Measurements from ENCODE around the gene ZMYND8.

Gene ZMYND8

GRCh38 chr20:47303736-47304135 is 52.8 kb downstream of the ZMYND8 start:
- ChIA-PET CTCF (interaction anchor here (1.5 kb wide), 1 partner anchor 80 kb away, joined by 6 read pairs; no protein-coding TSS in a partner anchor), POLR2A (no interaction called here)
- DNase-seq (ENCODE audit: extremely low spot score) = no peak
- TF ChIP-seq L3MBTL2 (conservative IDR thresholded peaks at IDR 0.05) = no peak
- TF ChIP-seq HDGF (IDR thresholded peaks at IDR 0.05; ENCODE audit: borderline replicate concordance) = no peak
- TF ChIP-seq ELF4 (IDR thresholded peaks at IDR 0.05) = no peak
- TF ChIP-seq NFRKB (IDR thresholded peaks at IDR 0.05) = no peak
- no peak for TF ChIP-seq CTBP1 (IDR thresholded peaks at IDR 0.05; ENCODE audit: borderline replicate concordance)
- TF ChIP-seq ZNF384 (IDR thresholded peaks at IDR 0.05) = no peak
- no peak for TF ChIP-seq BHLHE40 (IDR thresholded peaks at IDR 0.05; ENCODE audit: borderline replicate concordance)
- TF ChIP-seq FOXA1 (IDR thresholded peaks at IDR 0.05) = no peak
- TF ChIP-seq SUZ12 (IDR thresholded peaks at IDR 0.05) = no peak
- TF ChIP-seq FOXK2 (IDR thresholded peaks at IDR 0.05) = no peak
- no peak for TF ChIP-seq TARDBP (IDR thresholded peaks at IDR 0.05)
- TF ChIP-seq PKNOX1 (IDR thresholded peaks at IDR 0.05) = no peak
- no peak for TF ChIP-seq SP1 (IDR thresholded peaks at IDR 0.05)

- no peak for DNase-seq (ENCODE audit: extremely low spot score)
- ChIA-PET POLR2A (no interaction called here), CTCF (interaction anchor here (0.6 kb wide), 1 partner anchor 73 kb away, joined by 3 read pairs; no protein-coding TSS in a partner anchor)
- TF ChIP-seq ARNT (IDR thresholded peaks at IDR 0.05) = no peak
- TF ChIP-seq ELF4 (IDR thresholded peaks at IDR 0.05) = no peak
- no peak for TF ChIP-seq SUZ12 (IDR thresholded peaks at IDR 0.05)
- TF ChIP-seq FOXA1 (IDR thresholded peaks at IDR 0.05) = no peak
- no peak for TF ChIP-seq NFRKB (IDR thresholded peaks at IDR 0.05)
- no peak for TF ChIP-seq L3MBTL2 (conservative IDR thresholded peaks at IDR 0.05)
- TF ChIP-seq SP1 (IDR thresholded peaks at IDR 0.05) = no peak
- TF ChIP-seq FOXM1 (IDR thresholded peaks at IDR 0.05; ENCODE audit: borderline replicate concordance) = no peak
- TF ChIP-seq TARDBP (IDR thresholded peaks at IDR 0.05) = no peak
- TF ChIP-seq BHLHE40 (IDR thresholded peaks at IDR 0.05; ENCODE audit: borderline replicate concordance) = no peak
- TF ChIP-seq LEF1 (IDR thresholded peaks at IDR 0.05; ENCODE audit: borderline replicate concordance) = no peak
- TF ChIP-seq HDGF (IDR thresholded peaks at IDR 0.05; ENCODE audit: borderline replicate concordance) = no peak
- no peak for TF ChIP-seq FOXK2 (IDR thresholded peaks at IDR 0.05)
- TF ChIP-seq PKNOX1 (IDR thresholded peaks at IDR 0.05) = no peak
- no peak for TF ChIP-seq CTBP1 (IDR thresholded peaks at IDR 0.05; ENCODE audit: borderline replicate concordance)
- no peak for TF ChIP-seq ZNF384 (IDR thresholded peaks at IDR 0.05)
Measured at GRCh38 chr20:47300071-47300470, 56.4 kb downstream of the ZMYND8 start.

GRCh38 chr20:47298624-47299023 is 57.9 kb downstream of the ZMYND8 start:
- no peak for TF ChIP-seq LEF1 (IDR thresholded peaks at IDR 0.05; ENCODE audit: borderline replicate concordance)
- DNase-seq (ENCODE audit: extremely low spot score) = no peak
- CTCF ChIA-PET = interaction anchor here (0.7 kb wide), 1 partner anchor 115 kb away, joined by 3 read pairs; no protein-coding TSS in a partner anchor
- POLR2A ChIA-PET = no interaction called here

- POLR2A ChIA-PET = no interaction called here
- TF ChIP-seq TARDBP (IDR thresholded peaks at IDR 0.05) (no peak), NFRKB (IDR thresholded peaks at IDR 0.05) (no peak), L3MBTL2 (conservative IDR thresholded peaks at IDR 0.05) (no peak), SP1 (IDR thresholded peaks at IDR 0.05) (no peak), CTBP1 (IDR thresholded peaks at IDR 0.05; ENCODE audit: borderline replicate concordance) (no peak), FOXM1 (IDR thresholded peaks at IDR 0.05; ENCODE audit: borderline replicate concordance) (no peak), LEF1 (IDR thresholded peaks at IDR 0.05; ENCODE audit: borderline replicate concordance) (no peak), ARNT (IDR thresholded peaks at IDR 0.05) (no peak), HDGF (IDR thresholded peaks at IDR 0.05; ENCODE audit: borderline replicate concordance) (no peak), ELF4 (IDR thresholded peaks at IDR 0.05) (no peak), SUZ12 (IDR thresholded peaks at IDR 0.05) (no peak), ZNF384 (IDR thresholded peaks at IDR 0.05) (no peak), BHLHE40 (IDR thresholded peaks at IDR 0.05; ENCODE audit: borderline replicate concordance) (no peak), PKNOX1 (IDR thresholded peaks at IDR 0.05) (no peak), FOXK2 (IDR thresholded peaks at IDR 0.05) (no peak), FOXA1 (IDR thresholded peaks at IDR 0.05) (no peak)
- CTCF ChIA-PET = interaction anchor here (0.6 to 0.7 kb wide), 2 partner anchors 95 to 1251 kb away, joined by 3 read pairs; no protein-coding TSS in a partner anchor
- DNase-seq (ENCODE audit: extremely low spot score) = no peak
Measured at GRCh38 chr20:47297746-47298145, 58.8 kb downstream of the ZMYND8 start.

GRCh38 chr20:47296950-47297349 is 59.5 kb downstream of the ZMYND8 start:
- ChIA-PET CTCF (interaction anchor here (0.6 to 1.3 kb wide), 3 partner anchors 87 to 1252 kb away, joined by 3 to 9 read pairs (median 3); no protein-coding TSS in a partner anchor), POLR2A (no interaction called here)
- no peak for TF ChIP-seq NFRKB (IDR thresholded peaks at IDR 0.05)
- TF ChIP-seq LEF1 (IDR thresholded peaks at IDR 0.05; ENCODE audit: borderline replicate concordance) = no peak
- no peak for TF ChIP-seq PKNOX1 (IDR thresholded peaks at IDR 0.05)
- TF ChIP-seq TARDBP (IDR thresholded peaks at IDR 0.05) = no peak
- no peak for TF ChIP-seq FOXM1 (IDR thresholded peaks at IDR 0.05; ENCODE audit: borderline replicate concordance)
- no peak for TF ChIP-seq CTBP1 (IDR thresholded peaks at IDR 0.05; ENCODE audit: borderline replicate concordance)
- TF ChIP-seq ZNF384 (IDR thresholded peaks at IDR 0.05) = no peak
- no peak for DNase-seq (ENCODE audit: extremely low spot score)

- TF ChIP-seq ZNF384 (IDR thresholded peaks at IDR 0.05) (no peak), FOXA1 (IDR thresholded peaks at IDR 0.05) (no peak), LEF1 (IDR thresholded peaks at IDR 0.05; ENCODE audit: borderline replicate concordance) (no peak), BHLHE40 (IDR thresholded peaks at IDR 0.05; ENCODE audit: borderline replicate concordance) (no peak), PKNOX1 (IDR thresholded peaks at IDR 0.05) (no peak), ARNT (IDR thresholded peaks at IDR 0.05) (no peak), FOXM1 (IDR thresholded peaks at IDR 0.05; ENCODE audit: borderline replicate concordance) (no peak), TARDBP (IDR thresholded peaks at IDR 0.05) (no peak), ELF4 (IDR thresholded peaks at IDR 0.05) (no peak)
- CTCF ChIA-PET = interaction anchor here (1.3 kb wide), 1 partner anchor 88 kb away, joined by 9 read pairs; no protein-coding TSS in a partner anchor
- DNase-seq (ENCODE audit: extremely low spot score) = no peak
- POLR2A ChIA-PET = no interaction called here
Measured at GRCh38 chr20:47295921-47296426, 60.5 kb downstream of the ZMYND8 start.
